ENCODE data around the gene TRIM37. TPM values are rescaled to one million over a fixed set of nuclear protein-coding genes. Genes with fewer than 3 reads are reported as not detected.

Gene TRIM37
- total RNA-seq, 1 donor from 2014 or later: 86.4 TPM

DNA sequence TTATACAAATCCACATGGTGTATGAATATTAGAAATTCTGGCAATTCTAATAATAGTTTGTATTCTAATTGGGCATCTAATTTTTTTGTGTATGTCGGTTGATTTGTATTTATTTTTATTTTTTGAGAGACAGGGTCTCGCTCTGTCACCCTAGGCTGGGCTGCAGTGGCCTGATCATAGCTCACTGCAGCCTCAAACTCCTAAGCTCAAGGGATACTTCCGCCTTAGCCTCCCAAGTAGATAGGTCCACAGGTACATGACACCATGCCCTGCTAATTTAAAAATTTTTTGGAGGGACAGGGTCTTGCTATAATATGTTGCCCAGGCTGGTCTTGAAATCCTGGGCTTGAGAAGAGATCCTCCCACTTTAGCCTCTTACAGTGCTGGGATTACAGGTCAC lies 104.6 kb downstream of the TRIM37 start:
- H3K4me2 ChIP-seq: no peak overlapping the region
- DNase-seq (ENCODE audit: low spot score): no peak
- no peak overlapping the region for H3K9ac ChIP-seq
- Mint-ChIP-seq H3K4me3 (no peak overlapping the region), H3K27ac (no peak overlapping the region), H3K4me1 (peaks cover 3% of the 10 kb centered on the region), H3K27me3 (ENCODE audit: insufficient read depth, low read depth) (no peaks in the 10 kb centered on the region), H3K36me3 (peaks cover 10% of the 10 kb centered on the region), H3K9me3 (no peaks in the 10 kb centered on the region)
- no peak overlapping the region for H3K4me3 ChIP-seq
- no peak overlapping the region for H2AFZ ChIP-seq (replicated peaks)
- H3K36me3 ChIP-seq: peaks cover 7% of the 10 kb centered on the region
- TF ChIP-seq, protein P1, sequence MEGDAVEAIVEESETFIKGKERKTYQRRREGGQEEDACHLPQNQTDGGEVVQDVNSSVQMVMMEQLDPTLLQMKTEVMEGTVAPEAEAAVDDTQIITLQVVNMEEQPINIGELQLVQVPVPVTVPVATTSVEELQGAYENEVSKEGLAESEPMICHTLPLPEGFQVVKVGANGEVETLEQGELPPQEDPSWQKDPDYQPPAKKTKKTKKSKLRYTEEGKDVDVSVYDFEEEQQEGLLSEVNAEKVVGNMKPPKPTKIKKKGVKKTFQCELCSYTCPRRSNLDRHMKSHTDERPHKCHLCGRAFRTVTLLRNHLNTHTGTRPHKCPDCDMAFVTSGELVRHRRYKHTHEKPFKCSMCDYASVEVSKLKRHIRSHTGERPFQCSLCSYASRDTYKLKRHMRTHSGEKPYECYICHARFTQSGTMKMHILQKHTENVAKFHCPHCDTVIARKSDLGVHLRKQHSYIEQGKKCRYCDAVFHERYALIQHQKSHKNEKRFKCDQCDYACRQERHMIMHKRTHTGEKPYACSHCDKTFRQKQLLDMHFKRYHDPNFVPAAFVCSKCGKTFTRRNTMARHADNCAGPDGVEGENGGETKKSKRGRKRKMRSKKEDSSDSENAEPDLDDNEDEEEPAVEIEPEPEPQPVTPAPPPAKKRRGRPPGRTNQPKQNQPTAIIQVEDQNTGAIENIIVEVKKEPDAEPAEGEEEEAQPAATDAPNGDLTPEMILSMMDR (IDR thresholded peaks at IDR 0.05): no peak
- no peak for TF ChIP-seq EZH2phosphoT487 (IDR thresholded peaks at IDR 0.05)
- TF ChIP-seq EZH2 (IDR thresholded peaks at IDR 0.05): no peak
- no peaks in the 10 kb centered on the region for H3K4me1 ChIP-seq
- H3K9me3 ChIP-seq (ENCODE audit: low read depth): no peaks in the 10 kb centered on the region
- H3K27me3 ChIP-seq: no peaks in the 10 kb centered on the region
- H3K27ac ChIP-seq: no peak overlapping the region
- peaks cover 8% of the 10 kb centered on the region for H3F3A ChIP-seq (ENCODE audit: low read depth)
- no peaks in the 10 kb centered on the region for H4K20me1 ChIP-seq (ENCODE audit: low read depth)
- H3K79me2 ChIP-seq (ENCODE audit: low read depth): no peaks in the 10 kb centered on the region

DNA sequence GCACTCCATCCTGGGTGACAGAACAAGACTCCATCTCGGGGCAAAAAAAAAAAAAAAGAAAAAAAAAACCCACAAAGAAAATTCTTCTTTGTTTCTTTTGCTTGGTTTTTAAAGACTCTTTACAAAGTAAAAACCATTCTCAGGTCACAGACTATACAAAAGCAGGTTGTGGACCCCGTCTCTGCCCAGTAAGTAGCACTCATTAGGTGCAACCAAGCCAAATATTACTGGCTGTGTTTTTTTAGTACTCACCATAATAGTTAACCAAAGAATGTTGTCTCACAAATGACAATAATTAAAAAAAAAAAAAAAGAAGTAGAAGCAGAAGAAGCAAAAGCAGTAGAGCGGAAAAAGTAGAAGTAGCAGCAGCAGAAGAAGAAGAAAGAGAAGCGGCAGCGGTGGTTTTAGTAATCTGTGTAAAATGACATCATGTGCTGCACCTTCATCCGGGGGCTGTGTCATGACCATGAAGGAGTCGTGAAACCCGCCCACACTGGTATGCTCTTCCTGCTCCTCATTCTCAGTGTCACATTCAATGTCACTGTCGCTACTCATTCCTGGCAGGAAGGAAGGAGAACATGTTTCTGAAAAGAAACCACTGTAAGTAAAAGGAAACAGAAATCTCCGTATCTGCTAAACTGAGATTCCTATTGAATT lies 105.4 kb downstream of the TRIM37 start:
- Histone ChIP-seq H3K36me3 (peaks cover 7% of the 10 kb centered on the region), H3K9ac (no peak overlapping the region), H2AFZ (replicated peaks) (no peak overlapping the region), H3K27me3 (no peaks in the 10 kb centered on the region), H3K4me1 (no peaks in the 10 kb centered on the region), H3K4me2 (no peak overlapping the region), H4K20me1 (ENCODE audit: low read depth) (no peaks in the 10 kb centered on the region), H3F3A (ENCODE audit: low read depth) (peaks cover 6% of the 10 kb centered on the region), H3K27ac (no peak overlapping the region), H3K79me2 (ENCODE audit: low read depth) (no peaks in the 10 kb centered on the region), H3K4me3 (no peak overlapping the region), H3K9me3 (ENCODE audit: low read depth) (no peaks in the 10 kb centered on the region)
- no peaks in the 10 kb centered on the region for H3K9me3 Mint-ChIP-seq
- DNase-seq (ENCODE audit: low spot score): no peak
- no peak overlapping the region for H3K27ac Mint-ChIP-seq
- TF ChIP-seq, protein P1 (IDR thresholded peaks at IDR 0.05): no peak
- TF ChIP-seq EZH2 (IDR thresholded peaks at IDR 0.05) (no peak), EZH2phosphoT487 (IDR thresholded peaks at IDR 0.05) (no peak)
- peaks cover 3% of the 10 kb centered on the region for H3K4me1 Mint-ChIP-seq
- peaks cover 10% of the 10 kb centered on the region for H3K36me3 Mint-ChIP-seq
- H3K27me3 Mint-ChIP-seq (ENCODE audit: insufficient read depth, low read depth): no peaks in the 10 kb centered on the region
- H3K4me3 Mint-ChIP-seq: no peak overlapping the region

DNA sequence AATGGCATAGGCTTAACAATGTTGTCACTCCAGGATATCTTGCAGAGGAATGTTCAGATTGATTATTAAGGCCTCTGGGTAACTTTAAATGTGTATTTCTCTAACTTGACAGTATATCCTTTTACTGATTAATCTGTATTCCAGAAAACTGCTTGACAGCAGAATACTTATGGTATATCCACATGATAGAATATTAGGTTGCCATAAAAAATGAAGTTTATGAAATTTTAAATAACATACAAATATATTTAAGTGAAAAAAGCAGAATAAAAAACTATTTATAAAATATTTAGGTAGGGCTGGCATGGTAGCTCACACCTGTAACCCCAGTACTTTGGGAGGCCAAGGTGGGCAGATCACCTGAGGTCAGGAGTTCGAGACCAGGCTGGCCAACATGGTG lies 106.7 kb downstream of the TRIM37 start:
- no peaks in the 10 kb centered on the region for H3K9me3 ChIP-seq (ENCODE audit: low read depth)
- TF ChIP-seq EZH2 (IDR thresholded peaks at IDR 0.05): no peak
- no peak overlapping the region for H3K4me2 ChIP-seq
- no peak overlapping the region for H3K4me3 Mint-ChIP-seq
- no peak overlapping the region for H3K9ac ChIP-seq
- H3K36me3 ChIP-seq: peaks cover 7% of the 10 kb centered on the region
- H3K27ac Mint-ChIP-seq: no peak overlapping the region
- H3K4me1 ChIP-seq: no peaks in the 10 kb centered on the region
- peaks cover 3% of the 10 kb centered on the region for H3K4me1 Mint-ChIP-seq
- no peak for DNase-seq (ENCODE audit: low spot score)
- no peak overlapping the region for H3K27ac ChIP-seq
- no peaks in the 10 kb centered on the region for H3F3A ChIP-seq (ENCODE audit: low read depth)
- H3K27me3 Mint-ChIP-seq (ENCODE audit: insufficient read depth, low read depth): no peaks in the 10 kb centered on the region
- H3K27me3 ChIP-seq: no peaks in the 10 kb centered on the region
- H4K20me1 ChIP-seq (ENCODE audit: low read depth): no peaks in the 10 kb centered on the region
- no peak overlapping the region for H2AFZ ChIP-seq (replicated peaks)
- no peaks in the 10 kb centered on the region for H3K9me3 Mint-ChIP-seq
- H3K4me3 ChIP-seq: no peak overlapping the region
- H3K79me2 ChIP-seq (ENCODE audit: low read depth): no peaks in the 10 kb centered on the region
- peaks cover 10% of the 10 kb centered on the region for H3K36me3 Mint-ChIP-seq

DNA sequence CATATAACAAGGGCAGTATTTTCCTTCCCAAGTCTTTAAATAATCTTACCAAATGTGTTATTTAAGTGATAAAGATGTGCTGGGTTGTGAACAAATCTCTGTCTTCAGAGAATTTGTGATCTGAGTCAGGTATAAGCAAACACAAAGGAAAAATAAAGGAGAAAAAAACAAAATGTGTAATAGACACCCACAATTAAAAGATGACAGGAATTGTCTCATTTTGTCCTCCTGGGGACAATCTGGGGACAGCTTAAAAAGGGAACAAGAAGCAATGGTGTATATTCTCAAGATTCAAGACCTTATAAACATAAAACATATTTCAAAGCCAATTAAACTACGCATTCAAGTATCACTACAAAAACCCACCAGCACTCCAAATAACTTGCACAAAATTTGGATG lies 107.2 kb downstream of the TRIM37 start:
- H3K9ac ChIP-seq: no peak overlapping the region
- no peak overlapping the region for H2AFZ ChIP-seq (replicated peaks)
- Mint-ChIP-seq H3K9me3 (no peaks in the 10 kb centered on the region), H3K4me1 (no peaks in the 10 kb centered on the region), H3K36me3 (peaks cover 10% of the 10 kb centered on the region), H3K27me3 (ENCODE audit: insufficient read depth, low read depth) (no peaks in the 10 kb centered on the region), H3K27ac (no peak overlapping the region), H3K4me3 (no peak overlapping the region)
- H3K36me3 ChIP-seq: peaks cover 7% of the 10 kb centered on the region
- TF ChIP-seq, protein P1 (IDR thresholded peaks at IDR 0.05): no peak
- TF ChIP-seq EZH2 (IDR thresholded peaks at IDR 0.05) (no peak), EZH2phosphoT487 (IDR thresholded peaks at IDR 0.05) (no peak)
- no peaks in the 10 kb centered on the region for H3K79me2 ChIP-seq (ENCODE audit: low read depth)
- H3K4me2 ChIP-seq: no peak overlapping the region
- H3F3A ChIP-seq (ENCODE audit: low read depth): no peaks in the 10 kb centered on the region
- no peaks in the 10 kb centered on the region for H3K4me1 ChIP-seq
- H3K4me3 ChIP-seq: no peak overlapping the region
- no peak for DNase-seq (ENCODE audit: low spot score)
- H3K9me3 ChIP-seq (ENCODE audit: low read depth): no peaks in the 10 kb centered on the region
- no peaks in the 10 kb centered on the region for H4K20me1 ChIP-seq (ENCODE audit: low read depth)
- no peak overlapping the region for H3K27ac ChIP-seq
- H3K27me3 ChIP-seq: no peaks in the 10 kb centered on the region
